Osteocyte (in vitro differentiated cells): Measurements from ENCODE around the gene UBA1. TPM values are rescaled to one million over a fixed set of nuclear protein-coding genes. Genes with fewer than 3 reads are reported as not detected.

ENCODE experiments used
- DNase-seq: peaks from one replicate; pipeline ENCODE4 v3.0.0; 2021; ENCODE audit warnings: mixed read lengths; ENCODE audit not compliant: unreplicated experiment; ENCODE audit errors: extremely low spot score
- H3K27ac Mint-ChIP-seq: one replicate; pipeline ENCODE4 v1.8.0; 2021; ENCODE audit warnings: mild to moderate bottlenecking, mixed read lengths; ENCODE audit not compliant: unreplicated experiment
- H3K27me3 Mint-ChIP-seq: one replicate; pipeline ENCODE4 v1.8.0; 2021; ENCODE audit warnings: mixed read lengths; ENCODE audit not compliant: unreplicated experiment
- H3K36me3 Mint-ChIP-seq: one replicate; pipeline ENCODE4 v1.8.0; 2021; ENCODE audit warnings: mixed read lengths; ENCODE audit not compliant: unreplicated experiment
- H3K4me1 Mint-ChIP-seq: one replicate; pipeline ENCODE4 v1.8.0; 2021; ENCODE audit warnings: mixed read lengths; ENCODE audit not compliant: unreplicated experiment
- H3K4me3 Mint-ChIP-seq: one replicate; pipeline ENCODE4 v1.8.0; 2021; ENCODE audit warnings: mild to moderate bottlenecking, moderate library complexity, mixed read lengths; ENCODE audit not compliant: unreplicated experiment
- H3K9me3 Mint-ChIP-seq: one replicate; pipeline ENCODE4 v1.8.0; 2021; ENCODE audit warnings: mixed read lengths; ENCODE audit not compliant: unreplicated experiment
- total RNA-seq: library from RNA; stranded (reverse); gene quantifications from 2 replicates; pipeline ENCODE4 v1.2.1, GENCODE V29; 2021
- TF ChIP-seq, protein P1 (sequence below): fragments of 200-600 bp; sonication (generic); IDR thresholded peaks from 2 replicates; pipeline ENCODE4 v1.5.0; 2021; ENCODE audit warnings: antibody characterized with exemption, mild to moderate bottlenecking, moderate library complexity

Gene UBA1
- total RNA-seq, 1 donor from 2014 or later = 350 TPM

- no peaks in the 10 kb centered on the region for H3K4me1 Mint-ChIP-seq
- no peaks in the 10 kb centered on the region for H3K9me3 Mint-ChIP-seq
- no peak overlapping the region for H3K4me3 Mint-ChIP-seq
- TF ChIP-seq, protein P1, sequence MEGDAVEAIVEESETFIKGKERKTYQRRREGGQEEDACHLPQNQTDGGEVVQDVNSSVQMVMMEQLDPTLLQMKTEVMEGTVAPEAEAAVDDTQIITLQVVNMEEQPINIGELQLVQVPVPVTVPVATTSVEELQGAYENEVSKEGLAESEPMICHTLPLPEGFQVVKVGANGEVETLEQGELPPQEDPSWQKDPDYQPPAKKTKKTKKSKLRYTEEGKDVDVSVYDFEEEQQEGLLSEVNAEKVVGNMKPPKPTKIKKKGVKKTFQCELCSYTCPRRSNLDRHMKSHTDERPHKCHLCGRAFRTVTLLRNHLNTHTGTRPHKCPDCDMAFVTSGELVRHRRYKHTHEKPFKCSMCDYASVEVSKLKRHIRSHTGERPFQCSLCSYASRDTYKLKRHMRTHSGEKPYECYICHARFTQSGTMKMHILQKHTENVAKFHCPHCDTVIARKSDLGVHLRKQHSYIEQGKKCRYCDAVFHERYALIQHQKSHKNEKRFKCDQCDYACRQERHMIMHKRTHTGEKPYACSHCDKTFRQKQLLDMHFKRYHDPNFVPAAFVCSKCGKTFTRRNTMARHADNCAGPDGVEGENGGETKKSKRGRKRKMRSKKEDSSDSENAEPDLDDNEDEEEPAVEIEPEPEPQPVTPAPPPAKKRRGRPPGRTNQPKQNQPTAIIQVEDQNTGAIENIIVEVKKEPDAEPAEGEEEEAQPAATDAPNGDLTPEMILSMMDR = no peak
- DNase-seq = no peak
- H3K27me3 Mint-ChIP-seq = no peaks in the 10 kb centered on the region
- H3K27ac Mint-ChIP-seq = no peak overlapping the region
- peaks cover 11% of the 10 kb centered on the region for H3K36me3 Mint-ChIP-seq
Measured at GRCh38 chrX:47181301-47181700, 12.3 kb upstream of the UBA1 start.

DNA sequence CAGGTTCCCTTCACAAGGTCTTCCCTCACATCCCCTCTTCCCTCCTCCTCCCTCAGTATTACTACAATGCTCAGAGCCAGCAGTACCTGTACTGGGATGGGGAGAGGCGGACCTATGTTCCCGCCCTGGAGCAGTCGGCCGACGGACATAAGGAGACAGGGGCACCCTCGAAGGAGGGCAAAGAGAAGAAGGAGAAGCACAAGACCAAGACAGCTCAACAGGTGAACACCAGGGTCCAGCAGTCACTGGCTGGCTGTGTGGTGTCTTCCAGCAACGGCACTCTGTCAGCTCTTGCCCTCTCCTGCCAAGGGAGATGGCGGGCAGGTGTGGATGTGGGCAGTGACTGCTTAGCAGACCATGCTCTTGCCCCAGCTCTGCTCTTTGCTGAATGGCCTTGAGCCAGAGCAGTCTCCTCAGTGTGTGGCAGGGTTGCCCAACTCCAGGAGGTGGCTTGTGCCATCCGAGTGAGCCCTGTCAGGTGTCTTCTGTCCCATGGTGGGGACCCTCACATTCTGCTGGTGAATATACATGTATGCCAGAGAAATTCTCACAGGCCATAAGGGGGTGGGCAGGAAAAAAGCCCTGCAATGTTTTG lies 11.4 kb upstream of the UBA1 start:
- no peaks in the 10 kb centered on the region for H3K9me3 Mint-ChIP-seq
- H3K4me3 Mint-ChIP-seq = no peak overlapping the region
- peaks cover 11% of the 10 kb centered on the region for H3K36me3 Mint-ChIP-seq
- H3K27ac Mint-ChIP-seq = no peak overlapping the region
- no peaks in the 10 kb centered on the region for H3K27me3 Mint-ChIP-seq
- TF ChIP-seq, protein P1 = no peak
- no peaks in the 10 kb centered on the region for H3K4me1 Mint-ChIP-seq
- DNase-seq = no peak

- Mint-ChIP-seq H3K4me1 (no peaks in the 10 kb centered on the region), H3K27me3 (no peaks in the 10 kb centered on the region), H3K36me3 (peaks cover 5% of the 10 kb centered on the region), H3K9me3 (no peaks in the 10 kb centered on the region), H3K27ac (no peak overlapping the region), H3K4me3 (no peak overlapping the region)
- TF ChIP-seq, protein P1 = no peak
- DNase-seq = no peak
Measured at GRCh38 chrX:47184486-47184885, 9.1 kb upstream of the UBA1 start.

DNA sequence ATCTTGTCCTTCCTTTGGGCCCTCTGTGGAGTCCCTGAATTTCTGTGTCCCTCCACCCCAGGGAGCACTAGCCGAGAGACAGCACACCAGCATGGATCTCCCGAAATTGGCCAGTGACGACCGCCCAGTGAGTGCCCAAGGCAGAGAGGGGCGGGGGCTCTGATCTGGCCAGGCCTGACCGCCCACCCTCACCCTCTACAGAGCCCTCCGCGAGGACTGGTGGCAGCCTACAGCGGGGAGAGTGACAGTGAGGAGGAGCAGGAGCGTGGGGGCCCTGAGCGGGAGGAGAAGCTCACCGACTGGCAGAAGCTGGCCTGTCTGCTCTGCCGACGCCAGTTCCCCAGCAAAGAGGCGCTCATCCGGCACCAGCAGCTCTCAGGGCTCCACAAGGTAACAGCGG lies 8.4 kb upstream of the UBA1 start:
- no peak overlapping the region for H3K27ac Mint-ChIP-seq
- H3K4me1 Mint-ChIP-seq = peaks cover under 1% of the 10 kb centered on the region
- H3K36me3 Mint-ChIP-seq = peaks cover 5% of the 10 kb centered on the region
- H3K9me3 Mint-ChIP-seq = no peaks in the 10 kb centered on the region
- no peak overlapping the region for H3K4me3 Mint-ChIP-seq
- DNase-seq = no peak
- TF ChIP-seq, protein P1 = no peak
- H3K27me3 Mint-ChIP-seq = no peaks in the 10 kb centered on the region

- H3K4me3 Mint-ChIP-seq = no peak overlapping the region
- no peaks in the 10 kb centered on the region for H3K9me3 Mint-ChIP-seq
- H3K27me3 Mint-ChIP-seq = no peaks in the 10 kb centered on the region
- DNase-seq = no peak
- TF ChIP-seq, protein P1 = no peak
- peaks cover 5% of the 10 kb centered on the region for H3K4me1 Mint-ChIP-seq
- peaks cover 5% of the 10 kb centered on the region for H3K36me3 Mint-ChIP-seq
- H3K27ac Mint-ChIP-seq = no peak overlapping the region
Measured at GRCh38 chrX:47186096-47186740, 7.4 kb upstream of the UBA1 start.
